GM23338 (cell line): ENCODE measurements around the gene OGG1. TPM values are rescaled to one million over a fixed set of nuclear protein-coding genes. Genes with fewer than 3 reads are reported as not detected.

Source experiments
- ATAC-seq: fragments of 200-7000 bp; cut with Tn5 transposase; 3 replicates; pipeline ENCODE4 v1.9.1; 2020
- DNase-seq: peaks from one replicate; pipeline ENCODE4 v3.0.0-alpha.2; 2015; ENCODE audit warnings: low spot score
- H2AFZ ChIP-seq: fragments of 200-600 bp; sonication (generic); 2 replicates; pipeline ENCODE4 v1.8.0; 2016; ENCODE audit warnings: antibody characterized with exemption, mild to moderate bottlenecking, moderate library complexity
- H3F3A ChIP-seq: fragments of 200-600 bp; sonication (generic); replicated peaks from 2 replicates; pipeline ENCODE4 v1.8.0; 2017; ENCODE audit warnings: antibody characterized with exemption, mixed run types, low read depth
- H3K27ac ChIP-seq: fragments of 200-600 bp; sonication (generic); 2 replicates; pipeline ENCODE4 v1.6.1; 2016; ENCODE audit warnings: low read depth
- H3K27me3 ChIP-seq: fragments of 200-600 bp; sonication (generic); 2 replicates; pipeline ENCODE4 v1.8.0; 2016; ENCODE audit warnings: mild to moderate bottlenecking, mixed run types, moderate library complexity; ENCODE audit not compliant: insufficient read depth
- H3K36me3 ChIP-seq: fragments of 200-600 bp; sonication (generic); 2 replicates; pipeline ENCODE4 v1.8.0; 2016; ENCODE audit warnings: mild to moderate bottlenecking; ENCODE audit not compliant: insufficient read depth
- H3K4me1 ChIP-seq: fragments of 200-600 bp; sonication (generic); 2 replicates; pipeline ENCODE4 v1.8.0; 2016; ENCODE audit warnings: mild to moderate bottlenecking, moderate library complexity; ENCODE audit not compliant: insufficient read depth
- H3K4me2 ChIP-seq: fragments of 200-600 bp; sonication (generic); 2 replicates; pipeline ENCODE4 v1.7.1; 2017; ENCODE audit warnings: mixed run types
- H3K4me3 ChIP-seq: fragments of 200-600 bp; sonication (generic); 2 replicates; pipeline ENCODE4 v1.6.1; 2016; ENCODE audit warnings: mixed run types
- H3K79me2 ChIP-seq: fragments of 200-600 bp; sonication (generic); replicated peaks from 2 replicates; pipeline ENCODE4 v1.8.0; 2017; ENCODE audit warnings: mild to moderate bottlenecking; ENCODE audit not compliant: insufficient read depth
- H3K9me2 ChIP-seq: fragments of 200-600 bp; sonication (generic); 2 replicates; pipeline ENCODE4 v1.8.0; 2017; ENCODE audit not compliant: insufficient read depth
- H4K20me1 ChIP-seq: fragments of 200-600 bp; sonication (generic); replicated peaks from 2 replicates; pipeline ENCODE4 v1.8.0; 2017; ENCODE audit warnings: mild to moderate bottlenecking; ENCODE audit not compliant: insufficient read depth
- H3K27ac Mint-ChIP-seq: 2 replicates; pipeline ENCODE4 v1.8.0; 2020; ENCODE audit warnings: inconsistent platforms, mild to moderate bottlenecking, moderate library complexity, mixed read lengths
- H3K27me3 Mint-ChIP-seq: 3 replicates; pipeline ENCODE4 v1.8.0; 2022; ENCODE audit warnings: low read depth, mild to moderate bottlenecking, moderate library complexity, mixed read lengths, inconsistent platforms; ENCODE audit not compliant: insufficient read depth, poor library complexity
- H3K36me3 Mint-ChIP-seq: 3 replicates; pipeline ENCODE4 v1.8.0; 2021; ENCODE audit warnings: low read depth, mild to moderate bottlenecking, inconsistent platforms, moderate library complexity, mixed read lengths
- H3K4me1 Mint-ChIP-seq: 3 replicates; pipeline ENCODE4 v1.8.0; 2020; ENCODE audit warnings: mild to moderate bottlenecking, inconsistent platforms, mixed read lengths
- H3K4me3 Mint-ChIP-seq: 3 replicates; pipeline ENCODE4 v1.8.0; 2021; ENCODE audit warnings: moderate library complexity, mild to moderate bottlenecking, inconsistent platforms, mixed read lengths
- H3K9me3 Mint-ChIP-seq: 3 replicates; pipeline ENCODE4 v1.8.0; 2020; ENCODE audit warnings: moderate library complexity, mild to moderate bottlenecking, inconsistent platforms, mixed read lengths
- CREB1 ChIP-seq: fragments of 250-450 bp; sonication (Bioruptor Pico); IDR thresholded peaks from 2 replicates; pipeline ENCODE4 v1.5.0; 2020; ENCODE audit warnings: low read depth, mild to moderate bottlenecking, moderate library complexity
- CTCF ChIP-seq, 2 experiments: fragments of 200-600 bp in 1 of 2; sonication (generic) in 1 of 2; conservative IDR thresholded peaks; 2 replicates each; pipeline versions ENCODE4 v1.5.1 to v1.6.1; 2016 to 2017; ENCODE audit warnings: antibody characterized with exemption in 2 of 2, low read depth in 2 of 2, mild to moderate bottlenecking in 2 of 2, moderate library complexity in 1 of 2
- EZH2 ChIP-seq: fragments of 200-600 bp; sonication (generic); IDR thresholded peaks from one replicate; pipeline ENCODE4 v1.8.0; 2017; ENCODE audit warnings: antibody characterized with exemption, mild to moderate bottlenecking, low read depth; ENCODE audit not compliant: unreplicated experiment
- EZH2phosphoT487 ChIP-seq: fragments of 200-600 bp; sonication (generic); IDR thresholded peaks from one replicate; pipeline ENCODE4 v1.8.1; 2018; ENCODE audit warnings: antibody characterized with exemption; ENCODE audit not compliant: unreplicated experiment
- JUNB ChIP-seq: IDR thresholded peaks from one replicate; pipeline ENCODE4 v1.6.1; 2016; ENCODE audit warnings: antibody characterized with exemption; ENCODE audit not compliant: unreplicated experiment
- POLR2AphosphoS5 ChIP-seq: IDR thresholded peaks from 2 replicates; pipeline ENCODE4 v1.6.1; 2016; ENCODE audit warnings: antibody characterized with exemption, low read depth
- ZNF114 ChIP-seq: fragments of 250-450 bp; sonication (Bioruptor Pico); IDR thresholded peaks from 2 replicates; pipeline ENCODE4 v1.5.0; 2020; ENCODE audit warnings: mild to moderate bottlenecking, moderate library complexity
- ZNF331 ChIP-seq: fragments of 250-450 bp; sonication (Bioruptor Pico); IDR thresholded peaks from 2 replicates; pipeline ENCODE4 v1.5.0; 2020; ENCODE audit warnings: low read depth, mild to moderate bottlenecking, moderate library complexity
- polyA plus RNA-seq: library from polyadenylated mRNA; unstranded; fragments of >200 nt; fragmentation: Nextera tagmentation; extraction: Ambion mirVana; gene quantifications from 2 replicates; pipeline ENCODE4 v1.2.1, GENCODE V29; 2016
- total RNA-seq: library from RNA; depleted of rRNA; stranded (reverse); fragments of >200 nt; shearing (Covaris generic); gene quantifications from 2 replicates; pipeline ENCODE4 v1.2.3, GENCODE V29; 2014
- TF ChIP-seq, protein P1 (sequence below): IDR thresholded peaks from 2 replicates; pipeline ENCODE4 v1.6.1; 2016; ENCODE audit warnings: antibody characterized with exemption
- TF ChIP-seq, protein P2 (sequence below): IDR thresholded peaks from one replicate; pipeline ENCODE4 v1.6.1; 2018; ENCODE audit warnings: antibody characterized with exemption; ENCODE audit not compliant: unreplicated experiment

The OGG1 gene
- total and polyA plus RNA-seq, 2 experiments from 2014 or later, result 20.6 to 27.6 TPM

DNA sequence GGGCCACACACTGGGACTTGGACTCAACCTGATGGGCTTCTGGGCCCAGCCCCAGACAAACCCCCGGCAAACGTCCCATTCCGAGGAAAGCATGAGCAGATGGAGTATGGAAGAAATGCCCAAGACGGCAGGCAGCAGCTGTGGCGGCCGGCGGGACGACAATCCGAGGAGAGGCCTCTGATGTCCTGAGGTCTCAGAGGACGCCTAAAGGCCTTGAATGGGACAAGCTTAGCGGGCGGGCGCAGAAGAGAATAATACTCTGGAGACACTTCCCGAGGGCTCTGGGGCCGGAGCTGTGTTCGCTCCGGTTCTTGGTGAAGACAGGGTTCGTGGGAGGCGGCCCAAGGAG, 482 bp upstream of the OGG1 start:
- Mint-ChIP-seq H3K9me3 (no peaks in the 10 kb centered on the region), H3K27me3 (peaks cover 7% of the 10 kb centered on the region), H3K4me3 (peak overlapping the region; percentile 93), H3K4me1 (peaks cover 3% of the 10 kb centered on the region; the same call in 2 of the 3 replicates), H3K36me3 (peaks cover 73% of the 10 kb centered on the region), H3K27ac (peak overlapping the region; percentile 98)
- no peaks in the 10 kb centered on the region for H4K20me1 ChIP-seq
- H3K4me1 ChIP-seq, result peaks cover 9% of the 10 kb centered on the region; the same call in 1 of the 2 replicates
- no peaks in the 10 kb centered on the region for H3K27me3 ChIP-seq
- ATAC-seq (peak; percentile 44), DNase-seq (no peak)
- 0 out of 4 replicates have a peak, but pooled peaks of 1 of the 2 experiments have one; percentile 5 for TF ChIP-seq CTCF (conservative IDR thresholded peaks at IDR 0.05; ENCODE audit: low read depth in 2 of 2)
- TF ChIP-seq, protein P1, sequence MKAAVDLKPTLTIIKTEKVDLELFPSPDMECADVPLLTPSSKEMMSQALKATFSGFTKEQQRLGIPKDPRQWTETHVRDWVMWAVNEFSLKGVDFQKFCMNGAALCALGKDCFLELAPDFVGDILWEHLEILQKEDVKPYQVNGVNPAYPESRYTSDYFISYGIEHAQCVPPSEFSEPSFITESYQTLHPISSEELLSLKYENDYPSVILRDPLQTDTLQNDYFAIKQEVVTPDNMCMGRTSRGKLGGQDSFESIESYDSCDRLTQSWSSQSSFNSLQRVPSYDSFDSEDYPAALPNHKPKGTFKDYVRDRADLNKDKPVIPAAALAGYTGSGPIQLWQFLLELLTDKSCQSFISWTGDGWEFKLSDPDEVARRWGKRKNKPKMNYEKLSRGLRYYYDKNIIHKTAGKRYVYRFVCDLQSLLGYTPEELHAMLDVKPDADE, result no peak; the same call in 1 of the 2 replicates
- peaks cover 21% of the 10 kb centered on the region for H3K36me3 ChIP-seq
- H3K79me2 ChIP-seq, result peaks cover 12% of the 10 kb centered on the region
- H3K4me3 ChIP-seq, result peak overlapping the region; percentile 86
- H3K4me2 ChIP-seq, result peak overlapping the region; percentile 96
- H3F3A ChIP-seq, result peaks cover 20% of the 10 kb centered on the region
- peak overlapping the region; percentile 93 for H3K27ac ChIP-seq
- peak overlapping the region; percentile 72 for H2AFZ ChIP-seq
- no peaks in the 10 kb centered on the region; the same call in 1 of the 2 replicates for H3K9me2 ChIP-seq

GRCh38 chr3:9750556-9751411, 1.0 kb downstream of the OGG1 start:
- H3K4me3 ChIP-seq, result peak overlapping the region; percentile 86
- no peaks in the 10 kb centered on the region for H3K9me3 Mint-ChIP-seq
- peak overlapping the region; percentile 98 for H3K27ac Mint-ChIP-seq
- H3K4me3 Mint-ChIP-seq, result peak overlapping the region; percentile 93
- H3F3A ChIP-seq, result peaks cover 20% of the 10 kb centered on the region
- no peak for DNase-seq
- H4K20me1 ChIP-seq, result no peaks in the 10 kb centered on the region
- peaks cover 67% of the 10 kb centered on the region for H3K36me3 Mint-ChIP-seq
- peak overlapping the region; percentile 95 for H3K4me2 ChIP-seq
- no peaks in the 10 kb centered on the region for H3K27me3 ChIP-seq
- H3K27me3 Mint-ChIP-seq, result peaks cover 4% of the 10 kb centered on the region
- H3K9me2 ChIP-seq, result no peaks in the 10 kb centered on the region; the same call in 1 of the 2 replicates
- peaks cover 19% of the 10 kb centered on the region for H3K36me3 ChIP-seq
- H2AFZ ChIP-seq, result peak overlapping the region; percentile 93
- TF ChIP-seq CREB1 (CRISPR knock-in tag) (no peak), JUNB (no peak), ZNF331 (no peak), ZNF114 (no peak), EZH2phosphoT487 (no peak), POLR2AphosphoS5 (no peak), EZH2 (no peak), CTCF (conservative IDR thresholded peaks at IDR 0.05; ENCODE audit: low read depth in 2 of 2) (no peak)
- TF ChIP-seq, protein P2, sequence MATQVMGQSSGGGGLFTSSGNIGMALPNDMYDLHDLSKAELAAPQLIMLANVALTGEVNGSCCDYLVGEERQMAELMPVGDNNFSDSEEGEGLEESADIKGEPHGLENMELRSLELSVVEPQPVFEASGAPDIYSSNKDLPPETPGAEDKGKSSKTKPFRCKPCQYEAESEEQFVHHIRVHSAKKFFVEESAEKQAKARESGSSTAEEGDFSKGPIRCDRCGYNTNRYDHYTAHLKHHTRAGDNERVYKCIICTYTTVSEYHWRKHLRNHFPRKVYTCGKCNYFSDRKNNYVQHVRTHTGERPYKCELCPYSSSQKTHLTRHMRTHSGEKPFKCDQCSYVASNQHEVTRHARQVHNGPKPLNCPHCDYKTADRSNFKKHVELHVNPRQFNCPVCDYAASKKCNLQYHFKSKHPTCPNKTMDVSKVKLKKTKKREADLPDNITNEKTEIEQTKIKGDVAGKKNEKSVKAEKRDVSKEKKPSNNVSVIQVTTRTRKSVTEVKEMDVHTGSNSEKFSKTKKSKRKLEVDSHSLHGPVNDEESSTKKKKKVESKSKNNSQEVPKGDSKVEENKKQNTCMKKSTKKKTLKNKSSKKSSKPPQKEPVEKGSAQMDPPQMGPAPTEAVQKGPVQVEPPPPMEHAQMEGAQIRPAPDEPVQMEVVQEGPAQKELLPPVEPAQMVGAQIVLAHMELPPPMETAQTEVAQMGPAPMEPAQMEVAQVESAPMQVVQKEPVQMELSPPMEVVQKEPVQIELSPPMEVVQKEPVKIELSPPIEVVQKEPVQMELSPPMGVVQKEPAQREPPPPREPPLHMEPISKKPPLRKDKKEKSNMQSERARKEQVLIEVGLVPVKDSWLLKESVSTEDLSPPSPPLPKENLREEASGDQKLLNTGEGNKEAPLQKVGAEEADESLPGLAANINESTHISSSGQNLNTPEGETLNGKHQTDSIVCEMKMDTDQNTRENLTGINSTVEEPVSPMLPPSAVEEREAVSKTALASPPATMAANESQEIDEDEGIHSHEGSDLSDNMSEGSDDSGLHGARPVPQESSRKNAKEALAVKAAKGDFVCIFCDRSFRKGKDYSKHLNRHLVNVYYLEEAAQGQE, result no peak
- TF ChIP-seq, protein P1, result no peak
- H3K4me1 Mint-ChIP-seq, result peaks cover 3% of the 10 kb centered on the region; the same call in 2 of the 3 replicates
- H3K27ac ChIP-seq, result peak overlapping the region; percentile 82; the same call in 1 of the 2 replicates
- H3K4me1 ChIP-seq, result peaks cover 9% of the 10 kb centered on the region; the same call in 1 of the 2 replicates
- peaks cover 12% of the 10 kb centered on the region for H3K79me2 ChIP-seq
- ATAC-seq, result no peak
